ENCODE data around the gene DPRX.

The DPRX gene

GRCh38 chr19:53644061-53644816 is 12.4 kb downstream of the DPRX start:
- TF ChIP-seq CTCF (IDR thresholded peaks at IDR 0.05; ENCODE audit: insufficient read depth, low read depth, low read length, missing control alignments), result no peak
- no peak for DNase-seq (ENCODE audit: low read depth)

GRCh38 chr19:53646144-53646543 is 14.3 kb downstream of the DPRX start:
- no peak overlapping the region for H3K4me3 ChIP-seq (ENCODE audit: low read length)
- no peak for TF ChIP-seq CTCF (IDR thresholded peaks at IDR 0.05; ENCODE audit: insufficient read depth, low read depth, low read length, missing control alignments)
- DNase-seq (ENCODE audit: low read depth), result no peak

More at GRCh38 chr19:53644061-53644816, 12.4 kb downstream of the DPRX start:
- no peak overlapping the region for H3K4me3 ChIP-seq (ENCODE audit: low read length)

GRCh38 chr19:53647350-53647749 is 15.6 kb downstream of the DPRX start:
- no peak for TF ChIP-seq CTCF (IDR thresholded peaks at IDR 0.05; ENCODE audit: insufficient read depth, low read depth, low read length, missing control alignments)
- no peak for DNase-seq (ENCODE audit: low read depth)
- no peak overlapping the region for H3K4me3 ChIP-seq (ENCODE audit: low read length)

GRCh38 chr19:53647792-53648191 is 16.0 kb downstream of the DPRX start:
- TF ChIP-seq CTCF (IDR thresholded peaks at IDR 0.05; ENCODE audit: insufficient read depth, low read depth, low read length, missing control alignments), result no peak
- H3K4me3 ChIP-seq (ENCODE audit: low read length), result no peak overlapping the region
- DNase-seq (ENCODE audit: low read depth), result no peak

- DNase-seq (ENCODE audit: low read depth), result no peak
- no peak for TF ChIP-seq CTCF (IDR thresholded peaks at IDR 0.05; ENCODE audit: insufficient read depth, low read depth, low read length, missing control alignments)
- no peak overlapping the region for H3K4me3 ChIP-seq (ENCODE audit: low read length)
Measured at GRCh38 chr19:53649746-53650593, 18.2 kb downstream of the DPRX start.

- TF ChIP-seq CTCF (IDR thresholded peaks at IDR 0.05; ENCODE audit: insufficient read depth, low read depth, low read length, missing control alignments), result no peak
- H3K4me3 ChIP-seq (ENCODE audit: low read length), result no peak overlapping the region
- no peak for DNase-seq (ENCODE audit: low read depth)
Measured at GRCh38 chr19:53652476-53652875, 20.7 kb downstream of the DPRX start.
